Stimulated activated CD4-positive, alpha-beta T cell treated with anti-CD3 and anti-CD28 coated beads, Interleukin-12 subunit alpha, Interleukin-12 subunit beta, amount 100 ng/mL, for 4 hours (primary cell): ENCODE measurements around the gene ZCWPW1.
"Not testable (repeated sequence)": the region's sequence is repeated elsewhere in the genome, so short reads cannot be mapped to it uniquely, and the experiment has no call there.

ENCODE experiments used
- DNase-seq: peaks from one replicate; pipeline ENCODE4 v3.0.0-alpha.2; 2020

Gene ZCWPW1

DNA sequence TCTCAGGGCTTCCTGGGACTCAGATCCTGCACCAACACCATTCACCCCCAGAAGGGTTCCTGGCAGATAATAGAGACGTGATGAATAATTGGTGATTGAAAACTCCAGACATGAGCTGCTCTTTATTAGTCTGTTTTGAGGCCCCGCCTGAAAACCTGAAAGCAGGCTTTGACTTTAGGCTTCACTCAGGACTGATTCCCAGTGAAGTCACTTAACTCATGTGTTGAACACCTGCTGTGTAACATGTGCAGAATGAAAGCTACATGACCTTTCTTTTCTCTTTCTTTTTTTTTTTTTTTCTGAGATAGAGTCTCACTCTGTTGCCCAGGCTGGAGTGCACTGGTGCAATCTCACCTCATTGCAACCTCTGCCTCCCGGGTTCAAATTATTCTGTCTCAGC lies 26.7 kb upstream of the ZCWPW1 start:
- no peak for DNase-seq

GRCh38 chr7:100453854-100454253 lies 25.4 kb upstream of the ZCWPW1 start:
- DNase-seq: not testable (repeated sequence)

DNA sequence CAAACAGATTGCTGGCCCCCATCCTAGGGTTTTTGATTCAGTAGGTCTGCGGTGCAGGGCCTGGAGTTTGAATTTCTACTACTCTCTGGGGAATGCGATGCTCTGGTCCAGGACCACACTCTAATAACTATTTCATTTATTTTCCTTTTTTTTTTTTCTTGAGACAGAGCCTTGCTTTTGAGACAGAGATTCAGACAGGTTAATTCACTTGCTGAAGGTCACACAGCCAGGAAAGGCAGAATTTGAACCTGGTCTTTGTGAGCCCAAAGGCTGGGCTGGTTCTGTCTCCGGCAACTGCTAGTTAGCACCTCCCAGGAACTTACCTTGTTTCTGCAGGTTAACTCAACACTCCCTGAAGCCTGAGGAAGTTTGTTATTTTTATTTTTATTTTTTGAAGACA lies 24.0 kb upstream of the ZCWPW1 start:
- no peak for DNase-seq

GRCh38 chr7:100449190-100449795 lies 20.8 kb upstream of the ZCWPW1 start:
- DNase-seq: no peak

GRCh38 chr7:100447363-100447762 lies 18.9 kb upstream of the ZCWPW1 start:
- DNase-seq: not testable (repeated sequence)

DNA sequence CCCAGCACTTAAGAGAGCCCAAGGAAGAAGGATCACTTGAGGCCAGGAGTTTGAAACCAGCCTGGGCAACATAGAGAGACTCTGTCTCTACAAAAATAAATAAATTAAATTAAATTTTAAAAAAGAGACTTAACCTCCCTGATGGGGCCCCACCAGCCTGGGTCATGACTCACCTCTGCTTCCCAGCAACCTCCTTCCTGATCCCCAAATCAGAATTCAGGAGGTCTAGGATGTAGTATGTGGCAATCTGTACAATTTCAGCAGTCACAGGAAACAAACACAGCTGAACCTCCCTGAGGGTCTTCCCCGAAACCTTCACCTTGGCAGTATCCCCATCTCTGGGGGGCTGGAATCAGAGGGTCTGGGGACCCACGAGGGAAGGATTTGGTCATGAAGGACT lies 17.5 kb upstream of the ZCWPW1 start:
- DNase-seq: no peak

- no peak for DNase-seq
These were observed 16.1 kb upstream of the ZCWPW1 start for GRCh38 chr7:100444311-100445278.

DNA sequence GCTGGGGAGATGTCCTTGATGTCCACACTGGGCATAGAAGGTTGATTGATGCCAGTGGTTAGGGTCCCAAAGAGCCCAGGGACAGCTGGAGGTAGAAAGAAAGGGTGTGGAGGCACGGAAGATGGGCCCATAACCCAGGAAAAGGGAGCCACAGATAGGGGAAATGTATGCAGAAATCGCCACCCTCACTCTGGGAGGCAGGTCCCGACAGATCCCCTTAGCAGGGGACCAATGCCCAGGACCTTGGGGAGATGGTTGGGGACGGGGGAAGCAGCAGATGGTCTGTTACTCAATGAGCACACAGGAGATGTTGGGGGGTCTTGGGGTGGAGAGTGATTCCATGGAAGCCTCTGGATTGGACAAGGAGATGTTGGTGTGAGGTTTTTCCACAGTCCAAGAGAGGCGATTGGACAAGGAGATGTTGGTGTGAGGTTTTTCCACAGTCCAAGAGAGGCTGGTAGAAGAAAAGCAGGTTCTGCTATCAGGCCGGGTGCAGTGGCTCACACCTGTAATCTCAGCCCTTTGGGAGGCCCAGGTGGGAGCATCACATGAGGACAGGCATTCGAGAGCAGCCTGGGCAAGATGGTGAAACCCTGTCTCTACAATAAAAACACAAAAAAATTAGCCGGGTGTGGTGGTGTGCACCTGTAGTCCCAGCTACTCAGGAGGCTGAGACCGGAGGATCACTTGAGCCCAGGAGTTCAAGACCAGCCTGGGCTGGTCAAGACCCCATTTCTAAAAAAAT lies 14.8 kb upstream of the ZCWPW1 start:
- DNase-seq: no peak

GRCh38 chr7:100441641-100442535 lies 13.4 kb upstream of the ZCWPW1 start:
- DNase-seq: no peak

- not testable (repeated sequence) for DNase-seq
These were observed 10.7 kb upstream of the ZCWPW1 start for GRCh38 chr7:100439244-100439643.

DNA sequence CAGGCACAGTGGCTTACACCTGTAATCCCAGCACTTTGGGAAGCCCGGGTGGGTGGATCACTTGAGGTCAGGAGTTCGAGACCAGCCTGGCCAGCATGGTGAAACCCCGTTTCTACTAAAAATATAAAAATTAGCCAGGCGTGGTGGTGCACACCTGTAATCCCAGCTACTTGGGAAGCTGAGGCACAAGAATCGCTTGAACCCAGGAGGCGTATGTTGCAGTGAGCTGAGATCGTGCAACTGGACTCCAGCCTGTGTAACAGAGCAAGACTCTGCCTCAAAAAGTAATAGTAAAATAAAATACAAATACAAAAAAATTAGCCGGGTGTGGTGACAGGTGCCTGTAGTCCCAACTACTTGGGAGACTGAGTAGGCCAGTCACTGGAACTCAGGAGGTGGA lies 10.2 kb upstream of the ZCWPW1 start:
- DNase-seq: not testable (repeated sequence)

- DNase-seq: no peak
These were observed 9.7 kb upstream of the ZCWPW1 start for GRCh38 chr7:100438172-100438571.

DNA sequence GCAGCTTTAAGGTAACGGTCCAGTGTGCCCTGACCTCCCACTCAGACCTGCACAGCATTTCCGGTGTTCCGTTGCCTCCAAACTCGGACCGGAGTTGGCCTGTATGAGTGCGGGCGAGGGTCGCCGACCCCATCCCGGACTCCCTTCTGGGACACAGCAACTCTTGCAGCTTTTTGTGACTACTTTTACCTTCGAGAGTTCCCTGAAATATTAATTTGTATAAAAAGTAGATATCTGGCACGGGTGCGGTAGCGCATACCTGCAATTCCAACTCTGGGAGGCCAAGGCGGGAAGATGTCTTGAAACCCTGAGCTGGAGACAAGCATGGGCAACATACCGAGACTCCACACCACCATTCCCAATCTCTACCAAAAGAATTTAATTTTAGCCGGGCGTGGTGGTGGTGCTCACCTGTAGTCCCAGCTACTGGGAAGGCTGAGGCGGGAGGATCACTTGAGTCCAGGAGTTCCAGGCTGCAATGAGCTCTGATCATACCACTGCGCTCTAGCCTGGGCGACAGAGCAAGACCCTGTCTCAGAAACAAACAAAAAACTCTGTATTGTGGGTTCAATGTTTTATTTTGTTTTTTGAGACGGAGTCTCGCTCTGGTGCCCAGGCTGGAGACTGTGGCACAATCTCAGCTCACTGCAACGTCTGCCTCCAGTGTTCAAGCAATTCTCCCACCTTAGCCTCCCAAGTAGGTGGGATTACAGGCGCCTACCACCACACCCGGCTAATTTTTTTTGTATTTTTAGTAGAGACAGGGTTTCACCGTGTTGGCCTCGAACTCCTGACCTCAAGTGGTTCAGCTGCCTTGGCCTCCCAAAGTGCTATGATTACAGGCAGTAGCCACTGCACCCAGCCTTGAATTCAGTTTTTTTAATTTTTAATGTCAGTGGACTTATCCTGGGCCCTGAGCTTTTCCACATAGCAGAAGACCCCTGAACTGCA lies 8.9 kb upstream of the ZCWPW1 start:
- no peak for DNase-seq

GRCh38 chr7:100435401-100436304 lies 7.2 kb upstream of the ZCWPW1 start:
- peak; percentile 47 for DNase-seq

- no peak for DNase-seq
These were observed 6.0 kb upstream of the ZCWPW1 start for GRCh38 chr7:100434297-100435144.

DNA sequence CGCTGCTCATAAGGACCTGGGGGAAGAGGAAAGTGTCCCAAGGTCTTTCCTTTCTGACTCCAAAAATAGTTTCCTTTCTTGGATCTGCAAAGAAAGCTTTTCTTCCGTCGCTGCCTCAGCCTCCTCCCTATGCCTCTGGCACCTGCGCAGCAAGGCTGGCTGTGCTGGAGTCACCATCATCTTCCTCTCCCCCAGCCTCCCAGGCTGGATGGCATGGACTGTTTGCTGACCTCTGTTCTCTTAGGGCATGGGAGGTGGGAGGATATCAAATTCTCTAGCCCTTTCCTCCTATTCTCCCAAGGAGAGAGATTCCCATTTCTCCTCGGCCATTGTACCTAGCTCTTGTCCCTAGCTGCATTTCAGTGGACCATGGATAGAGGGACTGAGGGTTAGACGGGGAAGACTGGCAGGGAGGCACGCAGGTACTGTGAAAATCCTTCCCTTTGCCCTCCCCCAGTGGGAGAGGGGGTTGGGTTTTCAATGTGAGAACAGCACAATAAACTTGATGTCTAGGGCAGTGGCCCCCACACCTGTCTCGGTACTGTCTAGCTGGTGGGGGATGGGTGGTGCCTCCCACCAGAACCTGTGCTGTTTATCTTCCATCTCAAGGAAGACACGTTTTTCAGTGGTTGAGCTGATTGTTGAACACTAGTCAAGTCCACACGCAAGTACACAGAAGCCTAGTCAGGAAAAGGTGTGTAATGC lies 5.2 kb upstream of the ZCWPW1 start:
- no peak for DNase-seq

DNA sequence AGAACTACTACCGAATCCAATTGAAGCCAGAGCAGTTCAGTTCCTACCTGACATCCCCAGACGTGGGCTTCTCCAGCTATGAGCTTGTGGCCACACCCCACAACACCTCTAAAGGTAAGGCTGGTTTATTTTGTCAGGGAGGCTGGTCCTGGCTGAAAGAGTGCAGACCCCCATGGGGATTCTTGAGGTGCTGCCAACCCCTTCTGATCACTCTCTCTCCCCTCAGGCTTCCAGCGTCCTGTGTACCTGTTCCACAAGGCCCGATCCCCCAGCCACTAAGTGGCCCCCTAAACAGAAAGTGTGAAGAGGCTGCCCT lies 4.7 kb upstream of the ZCWPW1 start:
- DNase-seq: no peak

DNA sequence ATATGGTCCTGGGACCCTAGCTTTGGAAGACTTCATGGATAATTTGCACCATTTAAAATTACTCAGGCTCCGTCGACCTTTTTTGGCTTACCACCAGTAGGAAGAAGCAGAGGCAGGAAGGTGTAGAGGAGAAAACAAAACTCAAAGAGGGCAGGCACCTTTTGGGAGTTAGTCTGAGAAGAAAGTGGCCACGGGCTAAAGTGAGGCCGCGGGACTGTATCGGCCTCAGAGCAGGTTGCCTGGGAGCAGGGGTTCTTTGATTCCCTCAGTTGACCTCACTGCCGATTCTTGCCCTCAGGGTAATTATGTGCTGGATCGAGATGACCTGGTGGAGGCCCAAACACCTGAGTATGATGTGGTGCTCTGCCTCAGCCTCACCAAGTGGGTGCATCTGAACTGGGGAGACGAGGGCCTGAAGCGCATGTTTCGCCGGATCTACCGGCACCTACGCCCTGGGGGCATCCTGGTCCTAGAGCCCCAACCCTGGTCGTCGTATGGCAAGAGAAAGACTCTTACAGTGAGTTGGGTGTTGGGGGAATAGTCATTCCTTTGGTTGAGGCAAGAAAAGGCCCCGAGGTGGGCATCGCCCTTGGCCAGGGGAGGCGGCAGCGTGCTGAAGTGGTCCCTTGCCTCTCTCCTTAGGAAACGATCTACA lies 4.2 kb upstream of the ZCWPW1 start:
- no peak for DNase-seq
